ENCODE data around the gene LRIG3. TPM values are rescaled to one million over a fixed set of nuclear protein-coding genes. Genes with fewer than 3 reads are reported as not detected.

The LRIG3 gene
- total and polyA plus RNA-seq, 9 of the 15 experiments (the other 6 are each of a cell fraction or from before 2014, with no cell fraction given), result 0.18 TPM; not detected in 8

- ATAC-seq (no peak), FAIRE-seq (no peak), DNase-seq (ENCODE audit: extremely low read depth in 1 of 4, low spot score in 3 of 4) (no peak)
- Histone ChIP-seq H4K20me1 (replicated peaks; ENCODE audit: control insufficient read depth, insufficient read depth, low read length) (no peaks in the 10 kb centered on the region), H3K9me1 (ENCODE audit: control insufficient read depth, insufficient read depth, low read length) (no peaks in the 10 kb centered on the region), H3K27ac (ENCODE audit: extremely low read depth, low read depth, low read length) (no peak overlapping the region), H3K4me1 (replicated peaks in 1 of 2; ENCODE audit: control insufficient read depth in 2 of 2, insufficient read depth in 2 of 2, low read length in 2 of 2) (no peaks in the 10 kb centered on the region), H3K4me2 (ENCODE audit: insufficient read depth, low read length) (no peak overlapping the region), H3K79me2 (ENCODE audit: control insufficient read depth, insufficient read depth, low read length) (no peaks in the 10 kb centered on the region), H2AFZ (ENCODE audit: low read depth, low read length) (no peak overlapping the region), H3K9me3 (replicated peaks; ENCODE audit: control insufficient read depth, insufficient read depth, low read depth, low read length) (no peaks in the 10 kb centered on the region; the same call in 1 of the 2 replicates), H3K9ac (ENCODE audit: insufficient read depth in 1 of 2, low read depth in 2 of 2, low read length in 2 of 2) (no peak overlapping the region), H3K27me3 (ENCODE audit: control insufficient read depth in 2 of 2, insufficient read depth in 2 of 2, low read length in 2 of 2) (no peaks in the 10 kb centered on the region), H3K36me3 (ENCODE audit: control insufficient read depth, insufficient read depth, low read length) (no peaks in the 10 kb centered on the region), H3K4me3 (no peak overlapping the region)
- BruUV-seq (replicated peaks), result no TSS peak
- intact Hi-C loops (cut with micrococcal nuclease), result no loop called here
- CTCF ChIA-PET (ENCODE audit: low intra/inter-chr PET ratio), result no interaction called here
- in situ Hi-C loops (cut with MboI), result no loop called here
- WGBS (ENCODE audit: insufficient coverage, low coverage, missing lambda C conversion rate), result under 1% methylated on average over 8 of the region's 8 CpGs
- POLR2A ChIA-PET, result no interaction called here
- no peak for TF ChIP-seq ZNF717 (CRISPR knock-in tag; IDR thresholded peaks at IDR 0.05)
- no peak for TF ChIP-seq MLX (CRISPR knock-in tag; conservative IDR thresholded peaks at IDR 0.05)
- no peak for TF ChIP-seq ZKSCAN3 (CRISPR knock-in tag; IDR thresholded peaks at IDR 0.05)
- TF ChIP-seq CBX8 (IDR thresholded peaks at IDR 0.05; ENCODE audit: borderline replicate concordance, extremely low read depth, low read depth, low read length, poor library complexity, severe bottlenecking), result no peak
- TF ChIP-seq CHD2 (IDR thresholded peaks at IDR 0.05; ENCODE audit: low read depth, low read length), result no peak
- TF ChIP-seq KLF1 (tag; IDR thresholded peaks at IDR 0.05), result no peak
- TF ChIP-seq ARHGAP35 (IDR thresholded peaks at IDR 0.05; ENCODE audit: partially characterized antibody), result no peak
- no peak for TF ChIP-seq HLTF (IDR thresholded peaks at IDR 0.05)
- TF ChIP-seq KAT7 (CRISPR knock-in tag; IDR thresholded peaks at IDR 0.05; ENCODE audit: borderline replicate concordance), result no peak
Observed at GRCh38 chr12:58860056-58860787, 60.1 kb downstream of the LRIG3 start.

Data from K562 (cell line).